Esophagus squamous epithelium (tissue), 5 donors: ENCODE data around the gene DESI1. TPM values are rescaled to one million over a fixed set of nuclear protein-coding genes. Genes with fewer than 3 reads are reported as not detected.

Source experiments
- DNase-seq: peaks from one replicate; lab custom pipeline; 2025; lab: John Stamatoyannopoulos, UW
- H3K27ac ChIP-seq, 4 donors: fragments of 200-600 bp; sonication (generic); one replicate each; pipeline ENCODE4 v1.5.1; 2016 to 2019; ENCODE audit warnings: mild to moderate bottlenecking in 1 of 4
- H3K27me3 ChIP-seq, 4 donors: fragments of 200-600 bp; sonication (generic); 1 replicate in 3 of 4; 2 replicates in 1 of 4; pipeline versions ENCODE4 v1.5.1 to v1.6.0; 2017 to 2021; ENCODE audit warnings: antibody characterized with exemption in 1 of 4
- H3K36me3 ChIP-seq, 3 donors: fragments of 200-600 bp; sonication (generic); one replicate each; pipeline ENCODE4 v1.5.1; 2016 to 2019
- H3K4me1 ChIP-seq, 3 donors: fragments of 200-600 bp; sonication (generic); one replicate each; pipeline ENCODE4 v1.5.1; 2017 to 2019
- H3K4me3 ChIP-seq, 4 donors: fragments of 200-600 bp; sonication (generic); 1 replicate in 3 of 4; 2 replicates in 1 of 4; pipeline ENCODE4 v1.5.1; 2016 to 2019; ENCODE audit warnings: mild to moderate bottlenecking in 2 of 4, moderate library complexity in 1 of 4
- H3K9me3 ChIP-seq, 3 donors: fragments of 200-600 bp; sonication (generic); one replicate each; pipeline ENCODE4 v1.5.1; 2016 to 2019
- POLR2A ChIP-seq, 4 donors: fragments of 450-650 bp; IDR thresholded peaks; one replicate each; pipeline ENCODE4 v1.6.1; 2017; ENCODE audit warnings: antibody characterized with exemption in 4 of 4, mild to moderate bottlenecking in 4 of 4, moderate library complexity in 3 of 4
- WGBS, 2 donors: methylation state at CpG; one replicate each; pipeline ENCODE4 v1.1.5; 2018; 5-methylcytosine and 5-hydroxymethylcytosine counted together
- intact Hi-C: fragments of 100-400 bp; cut with DNase I; formaldehyde crosslinking; loops from one replicate; pipeline ENCODE4 v1.15.0; 2022
- total RNA-seq, 4 donors: library from RNA; depleted of rRNA; stranded (reverse); fragments of >200 nt; gene quantifications; one replicate each; pipeline ENCODE4 v1.1.0, GENCODE V29; 2016
- TF ChIP-seq, protein P1 (sequence below), 6 experiments: fragments of 450-650 bp in 4 of 6; fragments of 200-600 bp in 2 of 6; sonication (generic) in 2 of 6; IDR thresholded peaks; one replicate each; pipeline ENCODE4 v1.5.1; 2016 to 2019; ENCODE audit warnings: antibody characterized with exemption in 6 of 6, mild to moderate bottlenecking in 4 of 6, moderate library complexity in 4 of 6
- donor health status: DM: yes; HTN: yes; CAD: no.

The DESI1 gene
- total RNA-seq, 4 donors from 2014 or later, result 22.1 to 34.9 (median 28.4) TPM

DNA sequence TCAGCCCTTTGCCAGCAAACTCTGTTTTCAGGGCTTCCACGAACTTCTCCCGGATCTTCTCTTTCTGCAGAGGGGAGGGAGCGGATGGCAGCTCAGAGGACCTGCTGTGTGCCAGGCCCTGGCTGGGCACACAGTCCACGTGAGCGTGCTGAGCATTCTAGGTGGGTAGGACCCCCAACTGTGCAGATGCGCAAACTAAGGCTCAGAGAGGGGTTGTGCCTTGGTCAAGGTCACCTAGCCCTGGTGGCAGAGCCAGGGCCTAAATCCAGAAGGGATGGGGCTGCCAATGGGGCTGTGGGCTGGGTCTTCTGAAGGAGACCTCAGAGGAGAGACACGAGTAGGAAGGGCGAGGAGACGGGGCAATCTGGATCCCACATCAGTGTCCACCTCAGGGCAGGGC, 42.0 kb downstream of the DESI1 start:
- Histone ChIP-seq H3K4me1 (peaks cover 3 to 11% (median 7%) of the 10 kb centered on the region in 3 donors), H3K36me3 (peaks cover 17 to 98% (median 31%) of the 10 kb centered on the region in 3 donors), H3K27ac (no peak overlapping the region), H3K9me3 (no peaks in the 10 kb centered on the region), H3K27me3 (no peaks in the 10 kb centered on the region), H3K4me3 (no peak overlapping the region)
- no peak for DNase-seq
- intact Hi-C loops, result no loop called here
- no peak for TF ChIP-seq POLR2A (IDR thresholded peaks at IDR 0.05)
- TF ChIP-seq, protein P1, sequence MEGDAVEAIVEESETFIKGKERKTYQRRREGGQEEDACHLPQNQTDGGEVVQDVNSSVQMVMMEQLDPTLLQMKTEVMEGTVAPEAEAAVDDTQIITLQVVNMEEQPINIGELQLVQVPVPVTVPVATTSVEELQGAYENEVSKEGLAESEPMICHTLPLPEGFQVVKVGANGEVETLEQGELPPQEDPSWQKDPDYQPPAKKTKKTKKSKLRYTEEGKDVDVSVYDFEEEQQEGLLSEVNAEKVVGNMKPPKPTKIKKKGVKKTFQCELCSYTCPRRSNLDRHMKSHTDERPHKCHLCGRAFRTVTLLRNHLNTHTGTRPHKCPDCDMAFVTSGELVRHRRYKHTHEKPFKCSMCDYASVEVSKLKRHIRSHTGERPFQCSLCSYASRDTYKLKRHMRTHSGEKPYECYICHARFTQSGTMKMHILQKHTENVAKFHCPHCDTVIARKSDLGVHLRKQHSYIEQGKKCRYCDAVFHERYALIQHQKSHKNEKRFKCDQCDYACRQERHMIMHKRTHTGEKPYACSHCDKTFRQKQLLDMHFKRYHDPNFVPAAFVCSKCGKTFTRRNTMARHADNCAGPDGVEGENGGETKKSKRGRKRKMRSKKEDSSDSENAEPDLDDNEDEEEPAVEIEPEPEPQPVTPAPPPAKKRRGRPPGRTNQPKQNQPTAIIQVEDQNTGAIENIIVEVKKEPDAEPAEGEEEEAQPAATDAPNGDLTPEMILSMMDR (IDR thresholded peaks at IDR 0.05), result no peak
- WGBS, 2 donors, result 88 to 93% methylated on average over 6 to 9 of the region's 9 CpGs

DNA sequence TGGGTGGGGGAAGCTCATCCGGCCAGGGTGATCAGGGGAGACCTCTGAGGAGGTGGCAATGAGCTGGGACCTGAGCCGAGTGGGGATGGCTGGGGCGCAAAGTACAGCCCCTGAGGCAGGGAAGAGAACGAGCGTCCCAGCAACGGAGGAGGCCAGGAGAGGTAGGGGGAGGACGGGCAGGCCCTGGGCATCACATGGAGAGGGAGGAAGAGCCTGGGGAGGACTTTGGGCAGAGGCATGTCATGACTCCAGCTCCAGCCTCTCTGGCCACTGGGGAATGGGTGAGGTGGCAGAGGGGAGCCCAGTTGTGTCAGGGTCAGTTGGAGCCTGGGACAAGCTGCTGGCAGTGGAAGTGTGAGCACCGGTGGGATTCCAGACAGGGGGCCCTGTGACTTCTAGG, 42.7 kb downstream of the DESI1 start:
- DNase-seq, result no peak
- Histone ChIP-seq H3K27ac (no peak overlapping the region), H3K4me1 (peaks cover 3 to 11% (median 7%) of the 10 kb centered on the region in 3 donors), H3K36me3 (peaks cover 11 to 91% (median 31%) of the 10 kb centered on the region in 3 donors), H3K9me3 (no peaks in the 10 kb centered on the region), H3K27me3 (no peaks in the 10 kb centered on the region), H3K4me3 (no peak overlapping the region)
- WGBS, 2 donors, result 85 to 98% methylated on average over 8 of the region's 8 CpGs
- intact Hi-C loops, result no loop called here
- TF ChIP-seq, protein P1 (IDR thresholded peaks at IDR 0.05), result no peak
- no peak for TF ChIP-seq POLR2A (IDR thresholded peaks at IDR 0.05)

- WGBS, 2 donors, result 66% methylated on average over 3 of the region's 9 CpGs; no CpG with 5 or more reads in 1 of the 2 donors
- no peak for DNase-seq
Measured at GRCh38 chr22:41576877-41577276, 44.0 kb downstream of the DESI1 start.

DNA sequence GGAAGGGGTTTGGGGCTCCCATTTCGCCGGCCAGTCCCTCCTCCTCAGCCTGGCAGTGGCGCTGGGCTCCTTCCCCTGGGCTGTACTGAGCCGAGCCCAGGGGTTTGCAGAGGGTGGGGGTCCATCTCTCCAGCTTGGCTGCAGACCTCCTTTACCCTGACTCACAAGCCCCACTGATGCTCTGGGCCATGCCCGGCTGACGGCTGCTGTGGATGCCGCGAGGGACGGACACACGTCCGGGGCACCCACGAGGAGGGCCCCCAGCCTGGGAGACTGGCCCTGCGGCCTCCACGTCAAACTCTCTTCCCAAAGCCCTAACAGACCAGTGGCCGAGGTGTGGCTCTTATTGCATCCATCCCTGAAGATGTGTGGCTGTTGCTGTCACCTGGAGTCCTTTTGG, 45.3 kb downstream of the DESI1 start:
- peaks cover 7 to 65% (median 31%) of the 10 kb centered on the region in 3 donors for H3K36me3 ChIP-seq
- no peak for TF ChIP-seq POLR2A (IDR thresholded peaks at IDR 0.05)
- TF ChIP-seq, protein P1 (IDR thresholded peaks at IDR 0.05), result no peak
- intact Hi-C loops, result no loop called here
- H3K4me1 ChIP-seq, result peaks cover 3 to 11% (median 7%) of the 10 kb centered on the region in 3 donors
- no peak for DNase-seq
- no peak overlapping the region for H3K4me3 ChIP-seq
- H3K27me3 ChIP-seq, result no peaks in the 10 kb centered on the region
- no peaks in the 10 kb centered on the region for H3K9me3 ChIP-seq
- H3K27ac ChIP-seq, result peak overlapping the region in 3 of 4 donors; percentile 59 to 70 (median 62)
- WGBS, 2 donors, result 100% methylated on average over 6 of the region's 15 CpGs; no CpG with 5 or more reads in 1 of the 2 donors

More at GRCh38 chr22:41576877-41577276, 44.0 kb downstream of the DESI1 start:
- Histone ChIP-seq H3K4me1 (peaks cover 3 to 11% (median 7%) of the 10 kb centered on the region in 3 donors), H3K36me3 (peaks cover 7 to 78% (median 31%) of the 10 kb centered on the region in 3 donors), H3K4me3 (no peak overlapping the region), H3K9me3 (no peaks in the 10 kb centered on the region), H3K27ac (peak overlapping the region in 1 of 4 donors; percentile 13), H3K27me3 (no peaks in the 10 kb centered on the region)
- intact Hi-C loops, result no loop called here
- TF ChIP-seq POLR2A (IDR thresholded peaks at IDR 0.05), result no peak
- TF ChIP-seq, protein P1 (IDR thresholded peaks at IDR 0.05), result peak in 5 of 6 experiments; percentile 37 to 79 (median 55)

DNA sequence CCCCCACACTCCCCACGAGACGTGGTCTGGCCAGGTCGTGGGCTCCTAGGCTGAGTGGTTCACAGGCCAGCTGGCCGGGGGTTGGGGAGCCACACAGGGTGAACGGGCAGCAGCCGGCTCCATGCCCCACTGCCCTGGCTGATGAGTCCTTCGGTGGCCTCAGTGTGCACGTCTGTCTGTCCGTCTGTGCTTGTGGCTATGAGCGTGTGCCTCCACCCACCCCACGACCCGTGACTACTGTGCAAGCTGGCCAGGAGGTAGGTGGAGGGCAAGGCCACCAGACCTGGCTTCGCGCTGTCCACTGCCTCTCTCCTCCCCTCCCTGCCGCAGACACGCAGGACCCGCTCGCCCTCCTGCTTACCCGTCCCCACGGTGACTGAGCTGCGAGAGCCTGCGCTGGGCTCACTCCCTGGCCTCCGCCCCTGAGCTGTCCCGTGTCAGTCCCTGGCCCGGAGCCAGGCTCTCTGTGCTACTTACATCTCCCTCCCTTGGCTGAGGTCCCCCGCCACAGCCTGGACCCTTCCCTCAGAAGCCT, 45.9 kb downstream of the DESI1 start:
- intact Hi-C loops, result no loop called here
- H3K4me3 ChIP-seq, result no peak overlapping the region
- H3K36me3 ChIP-seq, result peaks cover 3 to 59% (median 26%) of the 10 kb centered on the region in 3 donors
- TF ChIP-seq, protein P1 (IDR thresholded peaks at IDR 0.05), result no peak
- TF ChIP-seq POLR2A (IDR thresholded peaks at IDR 0.05), result no peak
- H3K4me1 ChIP-seq, result peaks cover 3 to 11% (median 7%) of the 10 kb centered on the region in 3 donors
- WGBS, 2 donors, result 84% methylated on average over 13 of the region's 26 CpGs; no CpG with 5 or more reads in 1 of the 2 donors
- no peak for DNase-seq
- no peaks in the 10 kb centered on the region for H3K9me3 ChIP-seq
- no peaks in the 10 kb centered on the region for H3K27me3 ChIP-seq
- H3K27ac ChIP-seq, result peak overlapping the region in 3 of 4 donors; percentile 59 to 70 (median 62)
